ENCODE data around the gene PACSIN3.
A peak's percentile ranks its signal among the peaks of the same experiment; 100 is the strongest.

Gene PACSIN3

DNA sequence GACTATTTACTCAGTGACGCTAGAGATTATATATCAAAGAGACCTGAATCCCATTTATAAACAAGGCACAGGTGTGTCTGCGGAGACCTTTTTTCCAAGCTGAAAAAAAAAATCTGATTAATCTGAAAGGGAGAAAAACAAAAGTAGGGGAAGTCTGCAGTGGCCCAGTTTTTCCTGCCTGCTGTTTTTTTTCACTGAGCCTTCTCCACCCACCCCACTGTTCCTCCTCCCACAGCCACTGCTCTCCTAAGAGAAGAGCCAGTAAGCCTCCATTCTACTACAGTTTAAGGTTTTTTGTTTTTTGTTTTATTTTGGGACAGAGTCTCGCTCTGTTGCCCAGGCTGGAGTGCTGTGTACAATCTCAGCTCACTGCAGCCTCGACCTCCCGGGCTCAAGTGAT, 28.0 kb downstream of the PACSIN3 start:
- DNase-seq: no peak
- in situ Hi-C loops (cut with MboI; ENCODE audit: low pct_unique_long_range_greater_than_20kb, low sequenced_read_pairs): loop anchor here (25.0 kb wide), 3 partner anchors 104 to 796 kb away; partner anchors contain the start of genes MADD and NR1H3

DNA sequence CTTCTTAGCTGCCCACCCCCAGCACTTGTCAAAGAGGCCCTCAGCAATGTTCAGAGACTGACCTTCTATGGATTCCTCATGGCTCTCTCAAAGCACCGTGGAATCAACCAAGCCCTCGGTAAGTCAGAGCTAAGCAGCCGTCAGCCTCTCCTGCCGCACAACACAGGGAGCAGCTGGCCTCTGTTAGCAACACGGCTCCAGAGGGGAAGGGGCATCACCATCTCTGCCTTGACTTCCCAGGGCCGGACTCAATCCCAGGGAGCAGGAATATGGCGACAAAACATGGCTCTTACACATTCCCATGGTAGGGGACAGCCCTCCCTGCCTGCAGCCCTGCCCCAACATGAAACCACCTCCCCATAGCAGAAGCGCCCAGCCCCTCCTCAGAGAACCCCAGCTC, 28.4 kb downstream of the PACSIN3 start:
- DNase-seq: no peak
- in situ Hi-C loops (cut with MboI; ENCODE audit: low pct_unique_long_range_greater_than_20kb, low sequenced_read_pairs): loop anchor here (25.0 kb wide), 3 partner anchors 104 to 796 kb away; partner anchors contain the start of genes MADD and NR1H3

DNA sequence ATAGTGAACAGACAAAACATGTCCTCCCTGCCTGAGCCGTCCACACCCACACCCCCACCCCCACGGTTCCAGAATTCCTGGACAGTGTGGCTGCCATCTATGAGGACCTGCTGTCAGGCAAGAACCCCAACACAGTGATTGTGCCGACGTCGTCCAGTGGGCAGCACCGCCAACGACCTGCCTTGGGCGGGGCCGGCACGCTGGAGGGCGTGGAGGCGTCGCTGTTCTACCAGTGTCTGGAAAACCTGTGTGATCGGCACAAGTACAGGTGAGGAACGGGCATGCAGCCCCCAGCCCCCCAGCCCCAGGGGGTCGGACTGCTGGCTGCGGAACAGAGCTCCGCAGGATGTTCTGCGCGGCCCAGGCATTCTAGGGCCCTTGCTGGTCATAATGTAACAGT, 29.3 kb downstream of the PACSIN3 start:
- in situ Hi-C loops (cut with MboI; ENCODE audit: low pct_unique_long_range_greater_than_20kb, low sequenced_read_pairs): loop anchor here (25.0 kb wide), 3 partner anchors 105 to 795 kb away; partner anchors contain the start of genes MADD and NR1H3
- no peak for DNase-seq

DNA sequence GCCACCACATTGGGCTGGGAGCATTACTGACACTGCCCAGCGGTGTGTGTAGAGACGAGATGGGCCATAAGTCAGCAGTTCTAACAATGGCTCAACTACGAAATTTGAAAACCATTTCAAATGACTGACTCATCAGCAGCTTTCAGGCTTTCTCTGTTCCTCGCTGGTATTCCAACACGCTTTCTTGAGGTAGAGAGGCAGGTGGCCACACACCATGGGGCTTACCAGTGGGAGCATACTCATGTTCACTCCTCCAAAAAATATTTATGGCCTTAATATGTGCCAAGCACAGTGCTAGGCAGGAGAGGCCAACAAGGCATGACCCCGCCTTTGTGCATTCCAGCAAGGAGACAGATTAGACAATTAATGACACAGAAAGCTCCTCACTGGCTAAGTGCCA, 29.9 kb downstream of the PACSIN3 start:
- in situ Hi-C loops (cut with MboI; ENCODE audit: low pct_unique_long_range_greater_than_20kb, low sequenced_read_pairs): loop anchor here (25.0 kb wide), 3 partner anchors 106 to 794 kb away; partner anchors contain the start of genes MADD and NR1H3
- DNase-seq: no peak

DNA sequence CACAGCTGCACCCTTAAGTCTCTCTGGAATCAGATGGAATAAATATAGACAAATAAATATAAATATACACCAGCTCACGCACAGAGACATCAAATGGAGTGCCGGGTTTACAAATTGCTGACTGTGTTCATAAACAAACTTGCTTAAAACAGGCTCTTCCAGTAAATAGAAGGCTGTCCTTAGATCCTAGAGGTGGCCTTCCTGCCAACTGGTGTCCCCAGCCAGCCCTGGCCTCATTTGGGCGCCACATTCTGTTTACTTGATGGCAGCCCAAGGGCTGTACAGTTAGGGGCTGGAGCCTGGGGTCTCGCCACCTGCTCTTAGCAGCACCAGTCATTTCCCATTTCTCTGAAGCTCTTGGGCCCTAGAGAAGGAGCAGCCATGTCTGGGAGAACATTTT, 30.4 kb downstream of the PACSIN3 start:
- in situ Hi-C loops (cut with MboI; ENCODE audit: low pct_unique_long_range_greater_than_20kb, low sequenced_read_pairs): loop anchor here (25.0 kb wide), 3 partner anchors 106 to 794 kb away; partner anchors contain the start of genes MADD and NR1H3
- no peak for DNase-seq

DNA sequence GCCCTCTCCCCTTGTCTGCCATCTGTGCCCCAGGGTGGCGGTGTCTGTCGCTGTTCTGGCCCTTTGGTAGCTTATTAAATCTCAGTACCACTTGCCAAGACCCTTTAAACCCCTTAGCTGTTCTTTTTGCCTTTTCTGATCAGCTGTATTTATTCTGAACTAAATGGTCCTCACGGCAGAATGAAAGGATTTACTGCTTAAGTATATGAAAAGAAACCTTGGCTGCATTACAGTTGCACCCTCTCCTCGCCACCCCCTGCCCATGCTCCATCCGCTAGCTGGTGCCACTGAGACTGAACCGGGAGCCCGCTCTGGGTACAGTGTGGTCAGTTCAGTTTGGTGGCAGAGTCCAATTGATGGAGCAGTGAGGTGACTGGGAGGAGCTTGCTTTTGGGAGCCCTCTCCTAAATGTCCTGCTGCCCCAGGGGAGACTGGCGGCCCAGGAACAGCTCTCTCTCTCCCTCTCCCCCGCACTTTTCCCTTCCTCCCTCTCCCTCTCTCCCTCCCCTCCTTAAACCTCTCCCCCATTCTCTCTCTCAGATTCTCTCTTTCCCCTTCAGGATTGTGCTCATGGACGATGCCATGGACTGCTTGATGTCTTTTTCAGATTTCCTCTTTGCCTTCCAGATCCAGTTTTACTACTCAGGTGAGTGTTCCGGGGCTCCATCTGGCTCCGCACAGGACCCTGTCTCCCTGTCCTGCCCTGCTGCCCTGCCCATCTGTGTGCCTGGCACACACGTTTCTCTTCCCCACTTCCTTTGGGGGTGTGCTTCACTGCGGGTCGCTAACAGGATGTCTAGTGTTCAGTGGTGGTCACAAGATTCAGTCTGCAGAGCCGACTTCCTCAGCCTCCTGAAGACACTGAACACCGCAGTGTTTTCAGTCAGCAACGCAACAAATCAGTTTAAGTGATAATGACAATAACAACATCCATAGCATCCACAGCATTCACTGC, 31.3 kb downstream of the PACSIN3 start:
- in situ Hi-C loops (cut with MboI; ENCODE audit: low pct_unique_long_range_greater_than_20kb, low sequenced_read_pairs): loop anchor here (25.0 kb wide), 3 partner anchors 107 to 793 kb away; partner anchors contain the start of genes MADD and NR1H3

DNA sequence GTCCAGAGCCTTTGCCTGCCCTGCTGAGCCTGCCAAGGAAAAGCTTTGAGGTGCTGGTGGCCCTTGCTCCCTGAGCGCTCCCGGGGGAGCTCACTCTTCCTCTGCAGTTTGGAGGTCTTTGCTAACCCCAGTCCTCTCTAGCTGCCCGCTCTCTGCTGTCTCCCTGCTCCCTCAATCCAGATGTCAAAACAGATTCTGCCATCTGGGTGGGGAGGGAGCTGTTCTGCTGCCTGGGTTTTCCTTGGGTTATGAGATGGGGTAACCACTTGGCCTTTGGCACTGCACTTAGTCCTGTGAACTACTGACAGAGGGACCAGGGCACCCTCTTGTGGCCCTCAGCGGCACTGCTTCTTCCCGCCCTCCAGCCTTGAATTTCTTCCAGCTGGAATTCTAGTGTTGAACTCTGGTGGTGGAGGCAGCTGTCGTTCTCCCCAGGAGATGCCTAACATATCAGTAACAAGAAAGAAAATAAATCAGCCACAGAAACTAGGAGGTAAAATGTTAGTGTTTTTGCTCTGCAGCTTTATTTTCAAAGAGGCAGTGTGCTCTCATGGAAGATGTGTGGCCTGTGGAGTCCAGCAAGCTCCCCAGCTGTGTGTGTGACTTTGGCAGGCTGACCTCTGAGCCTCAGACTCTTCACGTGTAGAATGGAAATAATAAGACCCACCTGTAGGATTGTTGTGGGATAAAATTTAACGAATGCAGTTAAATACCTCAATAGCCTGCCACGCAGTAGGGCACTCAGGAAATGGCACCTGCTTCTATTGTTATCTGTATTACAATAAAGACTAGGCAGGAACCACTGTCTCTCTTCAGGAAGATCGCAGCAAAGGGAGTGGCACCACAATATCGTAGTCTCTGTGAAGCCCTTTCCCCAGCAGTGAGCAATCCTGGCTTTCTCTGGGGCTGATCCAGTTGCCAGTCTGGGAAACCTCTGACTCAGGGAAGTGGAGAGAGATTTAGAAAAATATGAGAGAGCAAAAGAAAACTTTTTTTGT, 33.0 kb downstream of the PACSIN3 start:
- in situ Hi-C loops (cut with MboI; ENCODE audit: low pct_unique_long_range_greater_than_20kb, low sequenced_read_pairs): loop anchor here (25.0 kb wide), 3 partner anchors 109 to 791 kb away; partner anchors contain the start of genes MADD and NR1H3
- peak; percentile 83 for DNase-seq

More for the DNA sequence above, 31.3 kb downstream of the PACSIN3 start:
- DNase-seq: peak; percentile 29

DNA sequence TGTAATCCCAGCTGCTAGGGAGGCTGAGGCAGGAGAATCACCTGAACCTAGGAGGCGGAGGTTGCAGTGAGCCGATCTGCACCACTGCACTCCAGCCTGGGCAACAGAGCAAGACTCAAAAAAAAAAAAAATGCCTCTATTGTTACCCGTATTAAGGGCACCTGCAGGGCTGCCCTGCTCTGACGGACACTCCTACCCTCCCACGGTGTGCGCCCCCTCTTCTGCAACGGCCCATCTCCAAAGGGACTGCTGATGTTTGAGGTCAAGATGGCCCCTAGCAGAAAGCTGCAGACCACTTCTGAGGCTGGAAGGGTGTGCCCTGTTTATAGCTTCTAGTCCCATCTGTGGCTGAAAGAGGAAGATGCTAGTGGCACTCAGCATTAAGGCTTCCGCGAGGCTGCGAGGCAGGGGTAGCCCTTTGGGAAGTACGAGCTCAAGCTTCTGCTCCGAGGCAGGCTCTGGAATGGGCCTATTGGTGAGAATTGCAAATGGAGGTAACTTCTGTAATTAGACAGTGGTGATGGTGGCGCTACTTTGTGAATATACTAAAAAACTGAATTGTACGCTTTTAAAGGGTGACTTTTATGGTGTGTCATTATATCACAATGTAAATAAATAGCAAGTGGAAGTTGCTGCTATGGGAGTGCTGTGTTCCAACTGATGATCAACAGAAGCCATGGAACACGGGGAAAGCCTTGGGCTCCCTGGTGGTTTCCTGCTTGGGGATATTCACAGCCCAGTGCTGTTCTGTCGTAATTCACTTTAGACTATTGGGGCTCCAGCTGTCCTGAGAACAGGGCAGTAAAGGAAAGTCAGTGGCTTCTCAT, 33.9 kb downstream of the PACSIN3 start:
- no peak for DNase-seq
- in situ Hi-C loops (cut with MboI; ENCODE audit: low pct_unique_long_range_greater_than_20kb, low sequenced_read_pairs): loop anchor here (25.0 kb wide), 3 partner anchors 110 to 790 kb away; partner anchors contain the start of genes MADD and NR1H3

DNA sequence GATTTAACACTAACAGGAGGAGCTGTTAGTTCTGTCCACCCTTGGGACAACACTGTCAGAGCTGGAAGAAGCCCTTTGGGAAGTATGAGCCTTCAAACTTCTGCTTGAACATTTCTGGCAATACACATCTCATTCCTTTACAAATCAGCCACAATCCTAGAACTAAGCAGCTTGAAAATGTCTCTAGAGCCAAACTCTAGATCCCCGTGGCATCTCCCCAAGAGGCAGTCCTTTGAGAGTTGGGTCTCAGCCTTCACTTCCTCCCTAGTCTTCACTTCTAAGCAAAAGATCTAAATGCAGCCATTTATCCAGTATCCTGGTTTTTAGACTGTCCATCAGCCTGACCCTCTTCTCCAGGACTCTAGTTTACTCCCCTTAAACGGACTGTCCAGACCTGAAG, 36.5 kb downstream of the PACSIN3 start:
- in situ Hi-C loops (cut with MboI; ENCODE audit: low pct_unique_long_range_greater_than_20kb, low sequenced_read_pairs): loop anchor here (25.0 kb wide), 3 partner anchors 113 to 787 kb away; partner anchors contain the start of genes MADD and NR1H3
- no peak for DNase-seq

DNA sequence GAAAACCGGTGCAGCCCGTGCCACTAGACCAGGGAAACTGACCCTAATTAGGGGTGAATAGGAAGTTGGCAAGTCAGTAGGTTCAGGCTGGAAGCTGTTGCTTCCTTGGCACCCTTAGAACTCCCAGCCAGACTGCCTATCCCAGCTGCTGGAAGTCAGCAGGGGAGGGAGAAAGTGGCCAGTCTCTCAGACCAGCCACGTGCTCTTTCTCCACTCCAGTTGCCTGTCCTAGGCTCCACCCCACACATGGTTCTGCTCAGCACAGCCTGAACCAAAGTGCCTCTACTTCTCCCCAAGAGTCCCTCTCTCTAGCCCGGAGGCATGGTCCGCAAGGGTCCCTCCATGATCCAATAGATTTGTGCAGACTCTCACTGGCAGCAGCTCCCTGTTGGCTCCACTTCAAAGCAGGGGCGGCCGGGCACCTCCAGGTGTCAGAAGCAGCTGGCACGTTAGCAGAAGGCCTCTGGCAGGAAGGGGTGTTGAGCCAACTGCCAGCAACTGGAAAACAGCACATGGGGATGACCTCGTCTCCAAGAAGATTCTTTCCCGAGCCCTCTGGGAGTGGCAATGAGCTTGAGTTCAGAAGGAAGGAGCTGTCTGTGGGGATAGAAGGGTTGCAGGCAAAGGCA, 37.2 kb downstream of the PACSIN3 start:
- no peak for DNase-seq
- in situ Hi-C loops (cut with MboI; ENCODE audit: low pct_unique_long_range_greater_than_20kb, low sequenced_read_pairs): no loop called here

DNA sequence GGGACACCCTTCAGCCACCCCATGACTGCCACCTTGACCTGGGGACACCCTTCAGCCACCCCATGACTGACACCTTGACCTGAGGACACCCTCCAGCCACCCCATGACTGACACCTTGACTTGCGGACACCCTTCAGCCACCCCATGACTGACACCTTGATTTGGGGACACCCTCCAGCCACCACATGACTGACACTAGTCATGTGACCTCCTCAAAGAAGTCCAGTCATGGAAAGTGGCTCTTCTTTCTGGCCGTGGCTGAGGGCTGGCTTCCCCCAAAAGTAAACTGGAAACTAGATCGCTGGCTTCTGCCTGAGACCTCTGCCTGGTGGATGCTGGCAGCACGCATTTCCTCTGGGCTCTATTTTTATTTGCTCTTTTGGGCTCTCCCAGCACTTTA, 38.0 kb downstream of the PACSIN3 start:
- no peak for DNase-seq
- in situ Hi-C loops (cut with MboI; ENCODE audit: low pct_unique_long_range_greater_than_20kb, low sequenced_read_pairs): no loop called here

DNA sequence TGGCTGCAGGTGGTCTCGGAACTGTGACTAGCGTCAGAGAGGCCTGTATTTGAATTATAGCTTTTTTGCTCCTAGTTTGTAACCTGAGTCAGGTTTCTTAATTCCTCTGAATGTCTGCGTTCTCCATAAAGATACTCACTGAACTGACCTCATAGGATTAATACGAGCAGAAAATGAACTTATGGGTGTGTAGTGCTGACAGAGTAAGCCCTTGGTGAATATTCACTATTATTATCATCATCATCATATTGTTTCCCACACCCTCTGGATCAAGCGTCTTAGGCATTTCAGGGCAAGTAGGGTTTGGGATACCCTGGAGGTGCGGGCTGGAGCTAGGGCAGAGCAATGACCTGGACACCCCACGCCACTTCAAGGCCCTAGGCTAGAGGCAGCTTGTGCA, 38.6 kb downstream of the PACSIN3 start:
- no peak for DNase-seq
- in situ Hi-C loops (cut with MboI; ENCODE audit: low pct_unique_long_range_greater_than_20kb, low sequenced_read_pairs): no loop called here

DNA sequence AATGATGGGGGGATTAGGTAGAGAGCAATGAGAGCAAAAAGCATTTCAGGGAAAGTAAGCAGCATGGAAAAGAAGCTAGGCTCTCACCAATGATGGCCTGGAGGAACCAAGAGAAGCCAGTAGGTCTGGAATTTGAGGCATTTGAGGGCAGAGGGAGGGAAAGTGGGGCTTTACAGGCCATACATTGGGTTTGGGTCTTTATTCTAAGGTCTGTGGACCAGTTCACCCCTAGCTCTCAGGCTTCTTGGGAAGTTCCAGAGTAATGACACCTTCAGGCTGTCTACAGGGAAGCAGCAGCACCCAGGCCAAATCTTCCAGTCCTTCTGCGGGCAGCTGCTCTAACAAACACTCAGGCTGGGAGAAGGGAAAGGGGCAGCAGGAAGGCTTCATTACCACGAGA, 39.0 kb downstream of the PACSIN3 start:
- no peak for DNase-seq
- in situ Hi-C loops (cut with MboI; ENCODE audit: low pct_unique_long_range_greater_than_20kb, low sequenced_read_pairs): no loop called here

DNA sequence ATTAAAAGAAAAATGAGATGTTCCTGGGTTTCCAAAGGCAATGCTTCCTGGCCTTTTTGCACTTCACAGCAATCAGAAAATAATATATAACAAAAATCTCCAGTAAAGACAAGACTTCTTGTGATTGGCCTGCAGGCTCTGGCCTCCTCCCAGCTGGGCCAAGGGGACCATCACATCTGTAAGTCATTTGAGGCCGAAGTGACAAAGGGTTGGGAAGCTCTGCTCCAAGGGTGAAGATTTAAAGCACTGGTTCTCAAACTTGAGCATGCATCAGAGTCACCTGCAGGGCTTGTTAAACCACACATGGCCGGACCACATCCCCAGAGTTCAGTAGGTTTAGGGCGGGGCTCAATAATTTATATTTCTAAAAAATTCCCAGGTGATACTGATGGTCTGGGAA, 41.7 kb downstream of the PACSIN3 start:
- in situ Hi-C loops (cut with MboI; ENCODE audit: low pct_unique_long_range_greater_than_20kb, low sequenced_read_pairs): no loop called here
- no peak for DNase-seq

DNA sequence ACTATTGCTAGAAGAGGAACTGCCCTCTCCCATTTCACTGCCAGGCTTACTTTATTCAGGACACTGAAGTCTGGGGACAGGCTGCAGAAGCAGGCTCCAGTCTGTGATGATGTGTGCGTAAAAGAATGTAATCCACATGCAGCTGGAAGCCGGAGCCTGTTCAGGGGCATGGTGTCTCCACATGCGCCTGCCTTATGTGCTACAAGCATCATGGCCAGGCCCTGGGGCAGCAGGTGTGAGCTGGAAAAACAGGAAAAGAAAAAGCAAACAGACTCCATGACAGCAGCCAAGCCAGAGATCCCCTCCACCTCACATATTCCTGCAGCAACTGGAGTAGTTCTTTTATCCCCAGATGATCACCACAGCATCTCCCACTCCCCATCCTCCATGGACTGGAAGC, 42.9 kb downstream of the PACSIN3 start:
- no peak for DNase-seq
- in situ Hi-C loops (cut with MboI; ENCODE audit: low pct_unique_long_range_greater_than_20kb, low sequenced_read_pairs): no loop called here

DNA sequence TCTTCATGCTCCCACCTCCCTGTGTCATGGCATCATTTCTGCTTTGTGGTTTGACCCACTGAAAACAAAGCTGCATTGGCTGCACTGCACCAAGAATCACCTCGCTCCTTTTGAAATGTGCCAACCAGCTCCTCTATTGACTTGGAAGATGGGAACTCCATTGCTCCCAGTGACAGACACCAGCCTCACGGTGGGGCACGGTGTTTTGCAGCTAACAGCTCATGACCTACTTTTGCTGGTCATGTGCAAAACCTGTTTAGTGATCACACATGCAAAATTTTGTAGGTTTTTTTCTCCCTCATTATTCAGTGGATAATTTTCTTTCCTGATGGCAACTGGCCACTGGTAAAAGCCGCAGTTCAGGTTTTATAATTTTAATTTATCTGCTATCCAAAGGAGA, 46.4 kb downstream of the PACSIN3 start:
- DNase-seq: no peak
- in situ Hi-C loops (cut with MboI; ENCODE audit: low pct_unique_long_range_greater_than_20kb, low sequenced_read_pairs): no loop called here

DNA sequence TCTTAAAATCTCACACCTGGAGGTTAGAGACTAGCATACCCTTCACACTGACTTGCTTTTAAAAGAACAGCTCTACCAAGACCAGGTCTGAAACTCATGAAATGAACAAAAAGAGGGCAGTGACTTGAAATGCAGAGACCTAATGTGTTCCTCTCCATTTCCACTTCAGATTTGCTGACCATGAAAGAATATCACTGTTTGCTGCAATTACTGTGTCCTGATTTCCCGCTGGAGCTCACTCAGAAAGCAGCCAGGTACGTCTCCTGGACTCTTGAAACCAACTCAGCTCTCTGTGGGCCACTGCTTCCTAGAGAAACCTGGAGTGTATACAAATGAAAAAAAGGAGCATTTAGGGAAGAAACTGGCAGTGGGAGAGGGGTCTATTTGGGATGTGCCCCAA, 48.8 kb downstream of the PACSIN3 start:
- no peak for DNase-seq
- in situ Hi-C loops (cut with MboI; ENCODE audit: low pct_unique_long_range_greater_than_20kb, low sequenced_read_pairs): no loop called here

DNA sequence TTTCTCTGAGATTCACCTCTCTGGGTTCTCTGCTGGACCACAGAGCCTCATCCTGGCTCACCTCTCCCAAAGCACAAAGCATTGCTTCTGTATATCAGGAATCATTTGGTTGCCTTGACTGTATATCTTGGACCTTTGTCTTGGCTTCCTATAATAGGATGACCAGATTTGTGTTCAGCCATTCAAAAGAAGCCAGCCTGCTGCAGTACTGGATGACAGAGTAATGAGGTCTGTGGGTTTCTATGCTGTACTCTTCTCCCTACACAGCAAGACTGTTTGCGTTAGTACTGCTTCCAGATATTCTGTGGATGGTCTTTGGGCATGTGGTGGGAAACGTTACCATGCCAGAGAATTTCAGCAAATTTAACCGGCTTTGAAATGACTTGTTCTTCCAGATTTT, 49.3 kb downstream of the PACSIN3 start:
- in situ Hi-C loops (cut with MboI; ENCODE audit: low pct_unique_long_range_greater_than_20kb, low sequenced_read_pairs): no loop called here
- no peak for DNase-seq

Measured in KBM-7 (cell line).